Sigmoid colon (tissue), 7 donors: Measurements from ENCODE around the gene KAZN. TPM values are rescaled to one million over a fixed set of nuclear protein-coding genes. Genes with fewer than 3 reads are reported as not detected.
"Not testable (repeated sequence)": the region's sequence is repeated elsewhere in the genome, so short reads cannot be mapped to it uniquely, and the experiment has no call there.

Experiments used
- DNase-seq: peaks from one replicate; pipeline ENCODE4 v3.0.0-alpha.2; 2019
- H3K27ac ChIP-seq, 4 donors: fragments of 200-600 bp; sonication (generic); one replicate each; pipeline ENCODE4 v1.5.1; 2016 to 2019; ENCODE audit warnings: mild to moderate bottlenecking in 1 of 4
- H3K27me3 ChIP-seq, 3 donors: fragments of 200-600 bp; sonication (generic); one replicate each; pipeline ENCODE4 v1.5.1; 2019; ENCODE audit warnings: mild to moderate bottlenecking in 1 of 3
- H3K36me3 ChIP-seq, 4 donors: fragments of 200-600 bp; sonication (generic); one replicate each; pipeline ENCODE4 v1.5.1; 2016 to 2019
- H3K4me1 ChIP-seq, 4 donors: fragments of 200-600 bp; sonication (generic); one replicate each; pipeline ENCODE4 v1.5.1; 2017 to 2019
- H3K4me3 ChIP-seq, 4 donors: fragments of 200-600 bp; sonication (generic); one replicate each; pipeline ENCODE4 v1.5.1; 2017 to 2019; ENCODE audit warnings: mild to moderate bottlenecking in 2 of 4, moderate library complexity in 1 of 4
- H3K9me3 ChIP-seq, 4 donors: fragments of 200-600 bp in 3 of 4; sonication (generic) in 3 of 4; one replicate each; pipeline versions ENCODE4 v1.5.1 to v1.6.1; 2013 to 2019
- CTCF ChIP-seq, 4 experiments: fragments of 450-650 bp in 3 of 4; fragments of 200-600 bp in 1 of 4; IDR thresholded peaks; one replicate each; pipeline ENCODE4 v1.5.1; 2016 to 2019; ENCODE audit warnings: antibody characterized with exemption in 4 of 4, mild to moderate bottlenecking in 3 of 4, moderate library complexity in 2 of 4
- EP300 ChIP-seq, 4 donors: sonication (generic); formaldehyde crosslinking; IDR thresholded peaks; one replicate each; pipeline ENCODE4 v1.6.1; 2017; ENCODE audit warnings: antibody characterized with exemption in 4 of 4
- POLR2A ChIP-seq, 2 donors: fragments of 450-650 bp; IDR thresholded peaks; one replicate each; pipeline ENCODE4 v1.6.1; 2016; ENCODE audit warnings: antibody characterized with exemption in 2 of 2, mild to moderate bottlenecking in 2 of 2, moderate library complexity in 2 of 2
- POLR2AphosphoS5 ChIP-seq, 4 donors: sonication (generic); formaldehyde crosslinking; IDR thresholded peaks; one replicate each; pipeline ENCODE4 v1.6.1; 2017; ENCODE audit warnings: antibody characterized with exemption in 4 of 4
- WGBS, 2 donors: extraction: QIAGEN DNeasy Blood & Tissue Kit; methylation state at CpG; one replicate each; pipeline ENCODE4 v1.1.7; 2013; 5-methylcytosine and 5-hydroxymethylcytosine counted together
- intact Hi-C: fragments of 100-400 bp; cut with DNase I; formaldehyde crosslinking; loops from one replicate; pipeline ENCODE4 v1.15.1; 2023
- polyA plus RNA-seq, 3 donors: library from polyadenylated mRNA; stranded (reverse); fragments of 200-250 nt; gene quantifications; one replicate each; pipeline ENCODE4 v1.2.3, GENCODE V29; 2013
- total RNA-seq, 4 donors: library from RNA; depleted of rRNA; stranded (reverse); fragments of >200 nt; gene quantifications; one replicate each; pipeline ENCODE4 v1.1.0, GENCODE V29; 2016
- donor health status: healthy with polysubstance abuse.
- donor health status: Bipolar disorder and iron deficiency.
- donor health status: healthy.

The KAZN gene
- total and polyA plus RNA-seq, 7 donors, result 2.5 to 11.4 (median 5.6) TPM

- intact Hi-C loops, result no loop called here
- peaks cover 0 to 3% (median 0%) of the 10 kb centered on the region in 3 donors for H3K27me3 ChIP-seq
- H3K36me3 ChIP-seq, result no peaks in the 10 kb centered on the region
- H3K27ac ChIP-seq, result no peak overlapping the region
- no peaks in the 10 kb centered on the region for H3K9me3 ChIP-seq
- no peaks in the 10 kb centered on the region for H3K4me1 ChIP-seq
- TF ChIP-seq POLR2AphosphoS5 (IDR thresholded peaks at IDR 0.05) (no peak), CTCF (IDR thresholded peaks at IDR 0.05) (no peak), POLR2A (IDR thresholded peaks at IDR 0.05) (no peak)
- no peak for DNase-seq
- no peak overlapping the region for H3K4me3 ChIP-seq
- 82 to 91% methylated on average over 4 of the region's 4 CpGs for WGBS, 2 donors
Measured at GRCh38 chr1:14572861-14573260, 25.6 kb upstream of the KAZN start.

- Histone ChIP-seq H3K4me3 (no peak overlapping the region), H3K27ac (no peak overlapping the region), H3K27me3 (peaks cover 0 to 3% (median 0%) of the 10 kb centered on the region in 3 donors), H3K9me3 (no peaks in the 10 kb centered on the region), H3K36me3 (no peaks in the 10 kb centered on the region), H3K4me1 (no peaks in the 10 kb centered on the region)
- no peak for DNase-seq
- TF ChIP-seq POLR2A (IDR thresholded peaks at IDR 0.05), result no peak
- TF ChIP-seq CTCF (IDR thresholded peaks at IDR 0.05), result no peak
- TF ChIP-seq POLR2AphosphoS5 (IDR thresholded peaks at IDR 0.05), result no peak
- no peak for TF ChIP-seq EP300 (IDR thresholded peaks at IDR 0.05)
- 93 to 98% methylated on average over 2 of the region's 2 CpGs for WGBS, 2 donors
- intact Hi-C loops, result no loop called here
Measured at GRCh38 chr1:14576155-14576554, 22.3 kb upstream of the KAZN start.

GRCh38 chr1:14577261-14577660, 21.2 kb upstream of the KAZN start:
- intact Hi-C loops, result no loop called here
- no peak overlapping the region for H3K27ac ChIP-seq
- H3K9me3 ChIP-seq, result no peaks in the 10 kb centered on the region
- H3K27me3 ChIP-seq, result peaks cover 0 to 3% (median 0%) of the 10 kb centered on the region in 3 donors
- TF ChIP-seq POLR2A (IDR thresholded peaks at IDR 0.05) (no peak), POLR2AphosphoS5 (IDR thresholded peaks at IDR 0.05) (no peak), CTCF (IDR thresholded peaks at IDR 0.05) (no peak), EP300 (IDR thresholded peaks at IDR 0.05) (no peak)
- WGBS, 2 donors, result 93 to 96% methylated on average over 3 of the region's 3 CpGs
- H3K36me3 ChIP-seq, result no peaks in the 10 kb centered on the region
- H3K4me1 ChIP-seq, result no peaks in the 10 kb centered on the region
- no peak for DNase-seq
- no peak overlapping the region for H3K4me3 ChIP-seq

DNA sequence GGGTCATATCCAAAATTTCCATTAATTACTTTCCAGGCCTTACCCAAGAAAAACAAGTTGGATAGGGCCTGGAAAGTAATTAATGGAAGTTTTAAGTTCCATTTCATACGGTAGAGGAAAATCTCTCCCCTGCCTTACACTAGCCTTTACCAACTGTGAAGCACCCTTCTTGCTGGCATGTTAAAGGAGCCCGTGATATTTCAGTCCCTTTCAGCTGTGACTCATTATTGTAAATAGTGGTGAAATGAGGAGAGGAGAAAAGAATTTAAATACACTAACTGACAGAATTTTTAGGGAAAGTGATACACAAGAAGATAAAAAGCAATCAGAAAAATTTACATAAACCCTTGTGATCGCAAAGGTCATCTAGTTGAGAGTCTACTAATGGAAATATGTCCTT, 20.3 kb upstream of the KAZN start:
- intact Hi-C loops, result no loop called here
- no peak for DNase-seq
- no peak for TF ChIP-seq POLR2A (IDR thresholded peaks at IDR 0.05)

DNA sequence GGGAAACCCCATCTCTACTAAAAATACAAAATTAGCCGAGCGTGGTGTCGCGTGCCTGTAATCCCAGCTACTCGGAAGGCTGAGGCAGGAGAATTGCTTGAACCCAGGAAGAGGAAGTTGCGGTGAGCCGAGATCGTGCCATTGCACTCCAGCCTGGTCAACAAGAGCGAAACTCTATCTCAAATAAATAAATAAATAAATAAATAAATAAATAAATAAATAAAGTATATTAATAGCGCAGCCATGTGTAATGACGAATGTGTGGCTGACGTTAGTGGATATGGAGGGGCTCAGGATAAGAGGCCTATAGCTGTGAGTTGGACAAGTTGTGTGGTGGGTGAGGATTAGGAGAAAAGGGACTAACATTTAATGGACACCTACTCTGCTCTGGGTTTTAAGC, 18.2 kb upstream of the KAZN start:
- H3K27ac ChIP-seq, H3K27me3 ChIP-seq, DNase-seq, H3K36me3 ChIP-seq, H3K4me3 ChIP-seq, H3K4me1 ChIP-seq, H3K9me3 ChIP-seq, intact Hi-C loops: not testable (repeated sequence)
- WGBS, 2 donors, result 94 to 95% methylated on average over 12 of the region's 12 CpGs

More for the DNA sequence above, 20.3 kb upstream of the KAZN start:
- Histone ChIP-seq H3K36me3 (no peaks in the 10 kb centered on the region), H3K9me3 (no peaks in the 10 kb centered on the region), H3K27ac (no peak overlapping the region), H3K4me1 (no peaks in the 10 kb centered on the region), H3K4me3 (no peak overlapping the region), H3K27me3 (peaks cover 0 to 3% (median 0%) of the 10 kb centered on the region in 3 donors)
- WGBS, 2 donors, result 80 to 84% methylated on average over 3 of the region's 3 CpGs

GRCh38 chr1:14580986-14581385, 17.5 kb upstream of the KAZN start:
- Histone ChIP-seq H3K27me3 (no peaks in the 10 kb centered on the region), H3K4me1 (no peaks in the 10 kb centered on the region), H3K9me3 (no peaks in the 10 kb centered on the region), H3K36me3 (no peaks in the 10 kb centered on the region), H3K27ac (no peak overlapping the region), H3K4me3 (no peak overlapping the region)
- intact Hi-C loops, result no loop called here
- 96 to 99% methylated on average over 4 of the region's 4 CpGs for WGBS, 2 donors
- no peak for DNase-seq
- TF ChIP-seq CTCF (IDR thresholded peaks at IDR 0.05), result no peak
- no peak for TF ChIP-seq POLR2AphosphoS5 (IDR thresholded peaks at IDR 0.05)
- no peak for TF ChIP-seq POLR2A (IDR thresholded peaks at IDR 0.05)
- TF ChIP-seq EP300 (IDR thresholded peaks at IDR 0.05), result no peak
